ENCODE data around the gene LATS1.

The LATS1 gene

DNA sequence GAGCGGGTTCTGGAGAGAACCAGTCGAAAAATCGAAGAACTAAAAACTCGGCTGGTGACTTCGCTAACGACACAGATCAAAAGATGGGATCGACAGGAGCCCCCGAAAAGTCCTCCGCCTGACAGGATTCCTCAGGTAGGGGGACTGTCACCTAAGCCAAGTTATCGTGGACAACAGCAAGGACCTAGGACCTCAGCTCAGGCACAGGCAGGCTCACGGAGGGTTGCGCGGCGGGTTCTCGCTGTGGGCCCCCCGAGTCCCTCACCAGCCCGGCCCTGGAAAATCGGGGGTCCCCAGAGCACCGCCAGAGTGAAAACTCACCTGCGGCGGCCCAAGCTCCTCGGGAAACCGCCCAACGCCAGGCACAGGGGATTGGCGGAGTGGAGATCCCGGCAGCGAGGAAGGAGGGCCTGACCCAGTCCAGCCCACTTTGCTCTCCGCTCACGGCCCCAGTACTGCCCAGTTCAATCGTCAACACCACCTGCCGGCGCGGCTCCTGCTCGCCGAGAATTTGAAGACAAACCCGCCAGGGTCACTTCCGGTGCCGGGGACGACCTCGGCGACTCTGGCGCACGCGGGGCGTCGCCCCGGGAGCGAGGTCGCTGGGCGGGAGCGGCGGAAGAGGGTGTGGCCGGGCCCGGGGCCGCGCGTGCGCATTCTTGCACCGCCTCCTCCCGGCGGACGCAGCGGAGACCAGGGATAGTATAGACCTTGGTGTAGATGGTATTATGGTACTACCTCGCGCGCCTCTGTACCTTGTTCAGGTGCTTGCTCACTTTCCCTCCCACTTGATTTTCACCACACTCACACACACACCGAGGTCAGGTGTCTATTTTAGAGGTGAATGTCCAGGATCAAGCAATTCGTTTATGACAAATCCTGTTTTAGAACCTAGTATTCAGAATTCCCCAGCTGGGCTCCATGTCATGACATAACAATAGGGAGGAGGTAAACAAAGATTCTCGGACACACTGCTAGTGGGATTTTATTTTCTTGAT, 69.5 kb downstream of the LATS1 start, which contains the start of gene KATNA1:
Gene KATNA1, minus strand, starts transcription at position 567 of the 998 bp plus-strand sequence. CDS start 10,167 bp downstream, outside the sequence.
- no peak for FAIRE-seq

DNA sequence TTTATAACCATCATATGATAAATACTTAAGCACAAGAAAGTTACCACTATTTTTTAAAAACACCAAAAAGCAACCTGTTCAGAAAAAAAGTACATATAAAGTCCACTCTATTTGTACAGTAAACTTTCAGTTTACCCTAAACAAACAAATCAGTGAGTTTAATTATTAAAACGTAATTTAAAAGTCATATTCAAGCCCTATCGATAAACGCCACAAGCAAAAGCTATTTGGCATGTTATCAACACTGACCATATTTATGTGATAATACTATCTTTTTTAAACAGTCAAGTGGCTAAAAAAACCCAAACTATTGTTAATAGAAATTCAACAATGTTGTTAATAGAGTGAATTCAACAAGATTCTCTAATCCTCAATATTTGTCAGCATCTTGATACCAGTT, 71.3 kb downstream of the LATS1 start:
- no peak for FAIRE-seq

DNA sequence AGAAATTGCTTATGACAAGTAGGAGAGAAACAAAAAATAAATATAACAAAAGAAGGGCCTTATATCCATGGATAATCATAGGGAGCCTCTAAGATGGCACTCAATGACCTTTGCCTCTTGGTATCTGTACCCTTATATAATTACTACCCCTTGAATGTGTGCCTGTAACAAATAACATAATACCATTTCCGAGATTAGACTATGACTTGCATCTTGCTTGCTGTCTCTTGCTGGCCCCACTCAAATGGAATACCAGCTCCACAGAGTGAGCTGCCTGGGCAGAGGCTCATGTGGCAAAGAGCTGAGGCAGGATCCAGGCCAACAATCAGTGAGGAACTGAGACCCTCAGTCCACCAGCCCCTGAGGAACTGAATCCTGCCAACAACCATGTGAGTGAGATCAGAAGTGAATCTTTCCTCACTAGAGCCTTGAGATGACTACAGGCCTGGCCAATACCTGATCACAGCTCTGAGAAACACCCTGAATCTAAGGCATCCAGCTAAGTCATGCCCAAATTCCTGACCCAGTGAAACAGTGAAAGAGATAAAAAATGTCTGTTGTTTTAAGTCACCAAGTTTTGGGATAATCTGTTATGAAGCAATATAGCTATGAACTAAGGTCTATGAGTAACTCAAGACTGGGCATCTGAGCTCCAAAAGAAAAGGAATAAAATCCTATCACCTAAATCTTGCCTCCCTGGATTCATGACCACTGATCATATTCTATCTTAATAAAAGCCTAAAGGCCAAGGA, 74.9 kb downstream of the LATS1 start:
- no peak for FAIRE-seq

DNA sequence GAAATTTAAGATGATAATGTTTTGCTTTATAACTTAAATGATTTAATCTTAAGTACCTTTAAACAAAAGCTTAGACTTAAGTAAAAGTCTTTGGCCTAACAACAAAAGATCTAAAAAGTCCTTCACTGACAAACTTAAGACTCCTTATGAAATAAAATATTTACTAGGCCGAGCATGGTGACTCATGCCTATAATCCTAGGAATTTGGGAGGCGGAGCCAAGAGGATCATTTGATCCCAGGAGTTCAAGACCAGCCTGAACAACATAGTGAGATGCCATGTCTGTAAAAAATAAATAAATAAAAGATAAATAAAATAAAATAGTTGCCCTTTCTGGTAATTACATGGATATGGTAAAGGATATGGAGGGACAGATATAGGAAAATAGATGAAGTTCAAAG, 81.8 kb downstream of the LATS1 start:
- FAIRE-seq = peak; percentile 61

DNA sequence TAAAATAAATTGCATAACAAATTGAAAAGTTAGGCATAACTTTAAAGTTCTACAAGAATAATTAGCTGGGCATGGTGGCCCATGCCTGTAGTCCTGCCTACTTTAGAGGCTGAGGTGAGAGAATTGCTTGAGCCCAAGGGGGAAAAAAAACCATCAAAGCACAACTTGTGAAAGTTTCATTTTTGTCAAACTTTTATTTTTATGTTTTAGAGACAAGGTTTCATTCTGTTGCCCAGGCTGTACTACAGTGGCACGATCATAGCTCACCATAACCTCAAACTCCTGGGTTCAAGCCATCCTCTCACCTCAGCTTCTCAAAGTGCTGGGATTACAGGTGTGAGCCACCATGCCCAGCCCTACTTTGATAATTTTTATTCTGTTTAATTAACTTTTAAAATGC, 83.6 kb downstream of the LATS1 start:
- FAIRE-seq = no peak

DNA sequence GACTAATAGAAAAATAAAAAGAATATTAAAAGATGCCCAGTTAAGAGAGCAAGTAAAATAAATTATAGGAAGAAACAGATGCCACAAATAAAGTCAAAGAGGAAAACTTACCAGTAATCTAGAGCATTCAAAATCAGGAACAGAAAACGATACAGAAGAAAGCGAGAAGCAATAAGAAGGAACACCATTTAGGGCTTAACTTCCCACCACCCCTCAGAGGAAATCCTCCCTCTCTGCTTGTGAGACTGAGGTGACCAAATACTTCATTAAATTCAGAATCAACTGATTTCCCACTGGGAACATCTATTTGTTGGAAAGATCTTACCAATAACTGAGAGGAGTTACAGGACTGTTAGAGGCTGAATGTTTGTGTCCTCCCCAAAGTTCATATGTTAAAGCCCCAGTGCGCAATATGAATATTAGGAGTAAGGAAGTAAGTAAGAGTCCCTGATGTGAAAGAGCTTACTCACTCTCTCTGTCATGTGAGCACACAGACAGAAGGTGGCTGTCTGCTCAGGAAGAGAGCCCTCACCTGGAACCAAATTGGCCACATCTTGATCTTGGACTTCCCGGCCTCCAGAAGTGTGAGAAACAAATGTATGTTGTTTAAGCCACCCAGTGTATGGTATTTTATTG, 88.9 kb downstream of the LATS1 start:
- no peak for FAIRE-seq

DNA sequence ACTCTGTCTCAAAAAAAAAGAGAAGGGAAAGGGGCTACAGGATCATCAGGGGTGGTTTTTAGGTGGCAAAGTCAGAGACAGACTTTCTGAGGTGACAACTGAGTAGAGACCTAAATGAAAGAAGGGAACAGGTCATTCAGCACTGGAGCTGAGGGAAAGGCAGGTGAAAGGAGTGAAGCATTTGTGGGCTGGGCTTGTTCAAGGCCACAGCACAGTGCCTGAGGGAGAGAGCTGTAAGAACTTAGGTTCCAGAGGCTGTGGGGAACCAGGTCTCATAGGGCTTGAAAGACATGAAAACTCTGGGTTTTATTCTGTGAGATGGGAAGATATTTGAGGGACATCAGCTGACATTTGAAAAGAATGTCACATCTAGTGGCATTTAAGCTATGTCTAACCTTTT, 90.2 kb downstream of the LATS1 start:
- FAIRE-seq = no peak

DNA sequence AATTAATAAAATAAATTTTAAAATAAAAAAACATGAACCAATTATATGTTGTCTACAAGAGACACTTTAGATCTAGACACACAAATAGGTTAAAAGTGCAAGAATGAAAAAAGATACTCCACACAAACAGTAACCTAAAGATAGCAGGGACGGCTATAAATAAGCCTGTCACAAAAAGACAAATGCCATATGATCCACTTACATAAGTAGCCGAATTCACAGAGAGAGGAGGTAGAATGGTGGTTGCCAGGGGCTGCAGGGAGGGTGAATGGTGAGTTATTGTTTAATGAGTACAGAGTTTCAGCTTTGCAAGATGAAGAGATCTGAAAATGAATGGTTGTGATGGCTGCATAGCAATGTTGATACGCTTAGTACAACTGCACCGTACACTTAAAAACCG, 102.1 kb downstream of the LATS1 start:
- no peak for FAIRE-seq

DNA sequence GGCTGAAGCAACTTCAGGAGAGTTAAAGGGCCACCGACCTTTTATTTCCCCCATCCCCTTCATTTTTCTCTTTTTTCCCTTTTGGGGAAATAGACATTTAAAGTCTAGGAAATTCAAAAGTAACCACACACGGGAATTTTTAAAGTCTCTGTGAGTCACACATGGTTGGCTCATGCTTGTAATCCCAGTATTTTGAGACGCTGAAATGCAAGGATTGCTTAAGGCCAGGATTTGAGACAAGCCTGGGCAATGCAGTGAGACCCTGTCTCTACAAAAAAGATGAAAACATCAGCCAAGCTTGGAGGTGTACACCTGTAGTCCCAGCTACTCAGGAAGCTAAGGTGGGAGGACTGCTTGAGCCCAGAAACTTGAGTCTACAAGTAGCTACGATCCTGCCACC, 103.6 kb downstream of the LATS1 start:
- FAIRE-seq = no peak

DNA sequence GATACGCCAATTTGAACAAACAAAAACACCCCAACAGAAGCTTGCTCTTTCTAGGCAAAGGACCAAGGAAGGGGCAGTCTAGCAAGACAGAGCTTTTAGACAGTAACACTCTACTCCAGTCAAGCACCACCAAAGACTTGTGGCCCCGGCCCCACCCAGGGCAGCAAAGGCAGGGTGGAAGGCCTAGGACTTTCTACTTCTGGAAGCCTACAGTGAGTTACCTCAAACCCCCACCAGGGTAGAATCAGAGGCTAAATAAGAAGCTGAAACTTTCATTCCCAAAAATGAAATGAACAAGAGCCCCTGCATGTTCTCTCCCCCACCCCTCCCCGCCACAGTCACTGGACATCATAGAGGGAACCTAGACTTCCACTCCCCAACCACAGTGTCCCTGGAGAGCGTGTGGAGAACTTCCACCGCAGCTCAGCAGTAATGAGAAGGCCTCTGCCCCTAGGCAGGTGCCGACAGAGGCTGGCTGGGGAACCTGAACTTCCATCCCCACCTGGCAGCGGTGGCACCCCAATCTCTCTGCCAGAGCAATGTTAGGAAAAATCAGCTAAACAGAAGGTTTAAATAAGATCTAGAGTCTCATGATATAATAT, 109.4 kb downstream of the LATS1 start:
- no peak for FAIRE-seq
